H1 (cell line): ENCODE measurements around the gene HACD3. TPM values are rescaled to one million over a fixed set of nuclear protein-coding genes. Genes with fewer than 3 reads are reported as not detected.
A peak's percentile ranks its signal among the peaks of the same experiment; 100 is the strongest.

Experiments
- CTCF ChIA-PET: fragments of 300-600 bp; sonication (Branson Sonifier 250); formaldehyde crosslinking; loops from one replicate; lab custom pipeline; 2021; ENCODE audit not compliant: partially characterized antibody; lab: Charles Lee
- POLR2A ChIA-PET: fragments of 300-600 bp; sonication (Branson Sonifier 250); formaldehyde crosslinking; loops from one replicate; lab custom pipeline; 2021; ENCODE audit warnings: inconsistent platforms; ENCODE audit not compliant: partially characterized antibody; lab: Charles Lee
- DNase-seq, 2 experiments: peaks; one replicate each; pipeline versions ENCODE4 v3.0.0 to v3.0.0-alpha.2; 2010 to 2022; ENCODE audit warnings: low spot score in 2 of 2, low read depth in 1 of 2, mixed read lengths in 1 of 2
- FAIRE-seq: peaks from 2 replicates; lab custom pipeline; 2011; peaks lifted over from hg19 to GRCh38; lab: Jason Lieb, UNC
- H2AFZ ChIP-seq: 2 replicates; pipeline ENCODE4 v1.8.1; 2012; ENCODE audit warnings: low read length, inconsistent platforms
- H2AK5ac ChIP-seq: 2 replicates; pipeline ENCODE4 v1.6.1; 2013; ENCODE audit warnings: low read depth, low read length
- H2BK120ac ChIP-seq: replicated peaks from 2 replicates; pipeline ENCODE3; 2013; ENCODE audit warnings: low read depth, low read length, inconsistent platforms
- H2BK12ac ChIP-seq: 2 replicates; pipeline ENCODE4 v1.6.1; 2013; ENCODE audit warnings: low read depth, low read length
- H2BK15ac ChIP-seq: 2 replicates; pipeline ENCODE4 v1.6.1; 2013; ENCODE audit warnings: low read length
- H2BK20ac ChIP-seq: 2 replicates; pipeline ENCODE4 v1.6.1; 2013; ENCODE audit warnings: low read length
- H2BK5ac ChIP-seq: 2 replicates; pipeline ENCODE4 v1.6.1; 2013; ENCODE audit warnings: low read depth, low read length
- H3K14ac ChIP-seq: 2 replicates; pipeline ENCODE4 v1.6.1; 2013; ENCODE audit warnings: inconsistent platforms; ENCODE audit not compliant: insufficient read length
- H3K18ac ChIP-seq: 2 replicates; pipeline ENCODE4 v1.6.1; 2013; ENCODE audit warnings: low read length; ENCODE audit errors: extremely low read depth
- H3K23ac ChIP-seq: 2 replicates; pipeline ENCODE4 v1.6.1; 2013; ENCODE audit warnings: inconsistent platforms; ENCODE audit not compliant: insufficient read length
- H3K23me2 ChIP-seq: 2 replicates; pipeline ENCODE4 v1.6.1; 2013; ENCODE audit warnings: low read depth, low read length
- H3K27ac ChIP-seq: 2 replicates; pipeline ENCODE4 v1.6.1; 2011; ENCODE audit warnings: low read depth, low read length, inconsistent platforms
- H3K27me3 ChIP-seq, 4 experiments: replicated peaks in 1 of 4; 1 replicate in 1 of 4; 2 replicates in 3 of 4; pipeline versions ENCODE4 v1.6.1 to v1.8.1; 2011 to 2013; ENCODE audit warnings: low read length in 3 of 4, mild to moderate bottlenecking in 3 of 4, inconsistent platforms in 2 of 4, mixed read lengths in 2 of 4, moderate library complexity in 1 of 4; ENCODE audit not compliant: control insufficient read depth in 3 of 4, insufficient read depth in 3 of 4; ENCODE audit errors: extremely low read depth in 1 of 4
- H3K36me3 ChIP-seq, 4 experiments: 2 replicates each; pipeline versions ENCODE4 v1.6.1 to v1.8.1; 2011 to 2013; ENCODE audit warnings: mild to moderate bottlenecking in 4 of 4, low read length in 3 of 4, moderate library complexity in 2 of 4, control low read depth in 1 of 4, inconsistent platforms in 1 of 4; ENCODE audit not compliant: insufficient read depth in 4 of 4, control insufficient read depth in 2 of 4
- H3K4ac ChIP-seq: replicated peaks from 2 replicates; pipeline ENCODE3; 2013; ENCODE audit warnings: low read length, low read depth, mixed read lengths, inconsistent platforms; ENCODE audit not compliant: insufficient read length
- H3K4me1 ChIP-seq, 4 experiments: replicated peaks in 1 of 4; 1 replicate in 1 of 4; 2 replicates in 3 of 4; pipeline versions ENCODE4 v1.6.1 to v1.8.1; 2011 to 2013; ENCODE audit warnings: low read length in 3 of 4, inconsistent platforms in 2 of 4, mixed read lengths in 1 of 4; ENCODE audit not compliant: insufficient read depth in 4 of 4, control insufficient read depth in 3 of 4
- H3K4me2 ChIP-seq, 2 experiments: 2 replicates each; pipeline versions ENCODE4 v1.6.1 to v1.8.1; 2011 to 2013; ENCODE audit warnings: low read depth in 2 of 2, low read length in 2 of 2, control low read depth in 1 of 2, inconsistent platforms in 1 of 2, mild to moderate bottlenecking in 1 of 2; ENCODE audit not compliant: insufficient read depth in 1 of 2
- H3K4me3 ChIP-seq, 4 experiments: fragments of 200-600, 300-600 bp in 1 of 4; sonication (generic), shearing (Covaris generic), sonication (Bioruptor Twin) in 1 of 4; 2 replicates each; pipeline versions ENCODE4 v1.5.1 to v1.8.1; 2011 to 2016; ENCODE audit warnings: low read length in 4 of 4, low read depth in 3 of 4, control low read depth in 2 of 4, inconsistent platforms in 2 of 4, mild to moderate bottlenecking in 2 of 4, mixed read lengths in 1 of 4, moderate library complexity in 1 of 4; ENCODE audit not compliant: insufficient read depth in 2 of 4; ENCODE audit errors: extremely low read depth in 1 of 4
- H3K56ac ChIP-seq: replicated peaks from 2 replicates; pipeline ENCODE3; 2013; ENCODE audit warnings: low read depth, mild to moderate bottlenecking, mixed read lengths, low read length, inconsistent platforms; ENCODE audit not compliant: insufficient read length
- H3K79me1 ChIP-seq: 2 replicates; pipeline ENCODE4 v1.6.1; 2013; ENCODE audit warnings: low read depth, low read length, control low read depth
- H3K79me2 ChIP-seq, 2 experiments: 2 replicates each; pipeline versions ENCODE4 v1.6.1 to v1.8.1; 2012 to 2013; ENCODE audit warnings: low read length in 2 of 2, mild to moderate bottlenecking in 2 of 2, inconsistent platforms in 1 of 2; ENCODE audit not compliant: insufficient read depth in 2 of 2, control insufficient read depth in 1 of 2
- H3K9ac ChIP-seq, 4 experiments: replicated peaks in 1 of 4; 1 replicate in 1 of 4; 2 replicates in 3 of 4; pipeline versions ENCODE4 v1.6.1 to v1.8.1; 2011 to 2013; ENCODE audit warnings: low read depth in 3 of 4, low read length in 3 of 4, control low read depth in 2 of 4, mild to moderate bottlenecking in 2 of 4, moderate library complexity in 2 of 4, inconsistent platforms in 1 of 4; ENCODE audit errors: extremely low read depth in 1 of 4
- H3K9me3 ChIP-seq, 2 experiments: 2 replicates each; pipeline versions ENCODE4 v1.6.1 to v1.8.1; 2012 to 2013; ENCODE audit warnings: mild to moderate bottlenecking in 2 of 2, moderate library complexity in 2 of 2, control low read depth in 1 of 2, inconsistent platforms in 1 of 2, low read depth in 1 of 2, low read length in 1 of 2, mixed read lengths in 1 of 2; ENCODE audit not compliant: insufficient read depth in 2 of 2
- H4K20me1 ChIP-seq, 2 experiments: replicated peaks in 1 of 2; 2 replicates each; pipeline versions ENCODE3 to v1.8.1; 2011 to 2013; ENCODE audit warnings: inconsistent platforms in 2 of 2, low read length in 2 of 2, mild to moderate bottlenecking in 1 of 2; ENCODE audit not compliant: insufficient read depth in 2 of 2, control insufficient read depth in 1 of 2
- H4K5ac ChIP-seq: 2 replicates; pipeline ENCODE4 v1.6.1; 2013; ENCODE audit warnings: low read length, low read depth, mixed read lengths, inconsistent platforms; ENCODE audit not compliant: insufficient read length
- H4K8ac ChIP-seq: 2 replicates; pipeline ENCODE4 v1.8.0; 2013; ENCODE audit warnings: mild to moderate bottlenecking, moderate library complexity, low read length, inconsistent platforms; ENCODE audit not compliant: insufficient read depth; ENCODE audit errors: extremely low read depth
- H4K91ac ChIP-seq: replicated peaks from 2 replicates; pipeline ENCODE3; 2013; ENCODE audit warnings: low read length, mixed read lengths, inconsistent platforms; ENCODE audit not compliant: insufficient read length
- EP300 ChIP-seq, 2 experiments: IDR thresholded peaks; 1 replicate in 1 of 2; 2 replicates in 1 of 2; pipeline ENCODE4 v1.6.1; 2011 to 2012; ENCODE audit warnings: low read depth in 2 of 2, low read length in 2 of 2, mild to moderate bottlenecking in 2 of 2, borderline replicate concordance in 1 of 2, inconsistent platforms in 1 of 2, moderate library complexity in 1 of 2
- NRF1 ChIP-seq: IDR thresholded peaks from 2 replicates; pipeline ENCODE4 v1.6.1; 2011; ENCODE audit warnings: mild to moderate bottlenecking, low read depth, low read length, improper control_type of control experiment
- POLR2AphosphoS5 ChIP-seq: IDR thresholded peaks from 2 replicates; pipeline ENCODE4 v1.6.1; 2011; ENCODE audit warnings: low read depth, low read length
- WGBS, 2 experiments: shearing (Covaris generic) in 1 of 2; methylation state at CpG; one replicate each; pipeline versions ENCODE4 v1.1.6 to v1.1.7; 2013 to 2015; ENCODE audit warnings: low lambda C conversion rate in 2 of 2, mixed read lengths in 2 of 2, inconsistent platforms in 1 of 2, low coverage in 1 of 2, missing lambda C conversion rate in 1 of 2; ENCODE audit not compliant: insufficient replicate concordance in 2 of 2, insufficient coverage in 1 of 2, insufficient read length in 1 of 2; ENCODE audit errors: extremely low coverage in 1 of 2, missing lambda C conversion rate in 1 of 2; 5-methylcytosine and 5-hydroxymethylcytosine counted together
- polyA plus RNA-seq, 7 experiments: library from polyadenylated mRNA; depleted of rRNA in 3 of 7; stranded (reverse) in 5 of 7; unstranded in 2 of 7; fragments of >200 nt in 5 of 7; fragments of 200-250 nt in 2 of 7; gene quantifications; 1 replicate in 5 of 7; 2 replicates in 1 of 7; 4 replicates in 1 of 7; pipeline versions ENCODE4 v1.2.1 to v1.2.3, GENCODE V29; 2011 to 2013; ENCODE audit warnings: missing spikeins in 2 of 7, mixed read lengths in 2 of 7
- total RNA-seq: library from RNA; stranded (reverse); fragmentation: NEBNext Ultra II Directional; extraction: Animal tissue kit (Norgen Biotek cat#: 25700); gene quantifications from 2 replicates; pipeline ENCODE4 v1.2.1, GENCODE V29; 2021

HACD3 gene
- total and polyA plus RNA-seq, 2 of the 8 experiments (the other 6 are each of a cell fraction or from before 2014, with no cell fraction given) = 78.8 to 120 TPM

- 92% methylated on average over 6 of the region's 6 CpGs; no CpG with 5 or more reads in 1 of the 2 experiments for WGBS, 2 experiments
- no peak overlapping the region for H3K9ac ChIP-seq
- no peak overlapping the region for H2BK12ac ChIP-seq
- H3K18ac ChIP-seq = no peak overlapping the region
- H2AK5ac ChIP-seq = no peak overlapping the region
- no peaks in the 10 kb centered on the region for H3K23me2 ChIP-seq
- H3K36me3 ChIP-seq = peaks cover 5 to 45% (median 34%) of the 10 kb centered on the region in 4 experiments; a peak in 7 of 8 replicates
- H4K91ac ChIP-seq = no peak overlapping the region
- no peak overlapping the region for H2BK20ac ChIP-seq
- no peaks in the 10 kb centered on the region for H3K27me3 ChIP-seq
- H3K56ac ChIP-seq = no peak overlapping the region
- no peak overlapping the region for H3K4ac ChIP-seq
- no peak overlapping the region for H3K23ac ChIP-seq
- H4K20me1 ChIP-seq = peaks cover 0 to 6% of the 10 kb centered on the region in 2 experiments
- FAIRE-seq = no peak
- no peak overlapping the region for H2BK120ac ChIP-seq
- no peak overlapping the region for H4K5ac ChIP-seq
- no peak overlapping the region for H2AFZ ChIP-seq
- no peaks in the 10 kb centered on the region for H3K79me1 ChIP-seq
- POLR2A ChIA-PET = interaction anchor here (1.0 to 2.2 kb wide), 3 partner anchors 47 to 292 kb away, joined by 3 to 9 read pairs (median 4); partner anchors contain the start of genes HACD3 and RAB11A
- CTCF ChIA-PET = interaction anchor here (0.6 kb wide), 1 partner anchor 46 kb away, joined by 3 read pairs; no protein-coding TSS in a partner anchor
- H3K14ac ChIP-seq = no peak overlapping the region
- H3K4me3 ChIP-seq = no peak overlapping the region
- H3K27ac ChIP-seq = no peak overlapping the region
- peak; percentile 76 for TF ChIP-seq POLR2AphosphoS5
- no peak for TF ChIP-seq EP300 (IDR thresholded peaks at IDR 0.05; ENCODE audit: borderline replicate concordance in 1 of 2, low read depth in 2 of 2, low read length in 2 of 2)
- TF ChIP-seq NRF1 = 0 out of 2 replicates have a peak, but pooled peaks have one; percentile 4
- TF ChIP-seq, all 59 proteins: peak for 2
- no peak for DNase-seq
- Histone ChIP-seq H4K8ac (no peak overlapping the region), H3K9me3 (no peaks in the 10 kb centered on the region), H3K4me2 (no peak overlapping the region), H3K79me2 (no peaks in the 10 kb centered on the region), H3K4me1 (no peaks in the 10 kb centered on the region), H2BK5ac (no peak overlapping the region), H2BK15ac (no peak overlapping the region)
These were observed 47.1 kb downstream of the HACD3 start for GRCh38 chr15:65577129-65577996.
